ENCODE data around the gene TRAPPC2L.

DNA sequence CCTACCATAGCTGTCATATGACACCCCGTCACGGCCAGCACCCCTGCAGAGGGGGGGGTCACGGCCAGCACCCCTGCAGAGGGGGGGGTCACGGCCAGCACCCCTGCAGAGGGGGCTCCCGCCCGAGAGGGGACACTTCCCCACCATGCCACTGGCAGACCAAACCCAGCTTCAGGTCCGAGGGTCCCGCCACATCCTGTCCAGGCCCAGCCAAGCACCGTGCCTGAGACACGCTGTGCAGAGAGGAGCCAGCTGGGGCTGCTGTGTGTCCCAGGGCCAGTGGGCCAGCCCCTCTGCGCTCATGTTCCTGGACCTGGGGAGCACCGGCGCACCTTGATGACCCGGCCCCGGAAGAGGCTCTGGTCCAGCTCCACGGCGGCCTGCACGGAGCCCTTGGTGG is 7.6 kb downstream of the TRAPPC2L start:
- TF ChIP-seq, protein P1, sequence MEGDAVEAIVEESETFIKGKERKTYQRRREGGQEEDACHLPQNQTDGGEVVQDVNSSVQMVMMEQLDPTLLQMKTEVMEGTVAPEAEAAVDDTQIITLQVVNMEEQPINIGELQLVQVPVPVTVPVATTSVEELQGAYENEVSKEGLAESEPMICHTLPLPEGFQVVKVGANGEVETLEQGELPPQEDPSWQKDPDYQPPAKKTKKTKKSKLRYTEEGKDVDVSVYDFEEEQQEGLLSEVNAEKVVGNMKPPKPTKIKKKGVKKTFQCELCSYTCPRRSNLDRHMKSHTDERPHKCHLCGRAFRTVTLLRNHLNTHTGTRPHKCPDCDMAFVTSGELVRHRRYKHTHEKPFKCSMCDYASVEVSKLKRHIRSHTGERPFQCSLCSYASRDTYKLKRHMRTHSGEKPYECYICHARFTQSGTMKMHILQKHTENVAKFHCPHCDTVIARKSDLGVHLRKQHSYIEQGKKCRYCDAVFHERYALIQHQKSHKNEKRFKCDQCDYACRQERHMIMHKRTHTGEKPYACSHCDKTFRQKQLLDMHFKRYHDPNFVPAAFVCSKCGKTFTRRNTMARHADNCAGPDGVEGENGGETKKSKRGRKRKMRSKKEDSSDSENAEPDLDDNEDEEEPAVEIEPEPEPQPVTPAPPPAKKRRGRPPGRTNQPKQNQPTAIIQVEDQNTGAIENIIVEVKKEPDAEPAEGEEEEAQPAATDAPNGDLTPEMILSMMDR (IDR thresholded peaks at IDR 0.05), result no peak
- TF ChIP-seq POLR2A (IDR thresholded peaks at IDR 0.05), result no peak
